GM18511 (cell line): ENCODE data around the gene RNF220.
"Not testable (repeated sequence)": the region's sequence is repeated elsewhere in the genome, so short reads cannot be mapped to it uniquely, and the experiment has no call there.

Experiments used
- ATAC-seq: cut with Tn5 transposase; IDR thresholded peaks from one replicate; pipeline ENCODE4 v1.9.1; 2021; ENCODE audit warnings: mild to moderate bottlenecking, moderate library complexity; ENCODE audit not compliant: unreplicated experiment

RNF220 gene

GRCh38 chr1:44485229-44485933 is 80.3 kb downstream of the RNF220 start:
- ATAC-seq: no peak

DNA sequence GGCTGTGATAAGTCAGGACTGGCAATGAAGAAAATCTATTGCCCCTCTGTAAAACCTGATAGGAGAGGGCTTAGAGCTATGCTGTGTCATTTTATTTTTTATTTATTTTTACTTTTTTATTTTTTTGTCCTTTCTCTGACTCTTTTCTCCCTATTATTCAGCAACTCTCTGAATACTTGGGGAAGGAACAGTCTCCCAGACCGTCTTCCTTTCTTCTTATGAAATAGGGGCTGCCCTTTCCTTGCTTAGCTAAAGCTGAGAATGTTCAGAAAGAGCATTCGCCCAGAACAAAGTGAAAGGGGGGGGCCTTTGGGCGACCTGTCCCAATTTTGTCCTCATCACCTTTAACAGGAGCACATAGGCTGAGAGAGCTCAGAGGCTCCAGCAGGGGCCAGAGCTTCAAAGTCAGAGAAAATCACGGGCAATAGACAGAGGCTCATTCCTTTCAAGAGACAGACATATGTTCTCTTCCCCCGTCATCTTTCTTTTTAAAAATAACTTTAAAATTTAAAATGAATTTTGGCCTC is 80.9 kb downstream of the RNF220 start:
- no peak for ATAC-seq

DNA sequence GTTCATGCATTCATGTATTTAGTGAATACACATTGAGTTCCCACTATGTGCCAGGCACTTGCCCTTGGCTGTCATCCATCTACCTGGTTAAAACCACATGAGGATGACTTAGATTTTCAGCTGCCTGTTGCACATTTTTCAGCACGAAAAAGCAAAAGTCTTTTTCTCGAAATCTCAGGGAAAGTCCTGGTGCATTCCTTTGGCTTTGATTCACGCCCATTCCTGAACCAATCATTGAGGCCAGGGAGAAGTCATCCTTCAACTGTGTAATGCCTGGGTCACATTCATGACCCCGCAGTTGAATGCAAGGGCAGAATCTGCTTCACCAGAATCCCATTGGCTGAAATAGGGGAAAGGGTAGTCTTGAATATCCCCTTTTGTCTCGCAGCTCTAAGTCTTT is 84.4 kb downstream of the RNF220 start:
- ATAC-seq: no peak

DNA sequence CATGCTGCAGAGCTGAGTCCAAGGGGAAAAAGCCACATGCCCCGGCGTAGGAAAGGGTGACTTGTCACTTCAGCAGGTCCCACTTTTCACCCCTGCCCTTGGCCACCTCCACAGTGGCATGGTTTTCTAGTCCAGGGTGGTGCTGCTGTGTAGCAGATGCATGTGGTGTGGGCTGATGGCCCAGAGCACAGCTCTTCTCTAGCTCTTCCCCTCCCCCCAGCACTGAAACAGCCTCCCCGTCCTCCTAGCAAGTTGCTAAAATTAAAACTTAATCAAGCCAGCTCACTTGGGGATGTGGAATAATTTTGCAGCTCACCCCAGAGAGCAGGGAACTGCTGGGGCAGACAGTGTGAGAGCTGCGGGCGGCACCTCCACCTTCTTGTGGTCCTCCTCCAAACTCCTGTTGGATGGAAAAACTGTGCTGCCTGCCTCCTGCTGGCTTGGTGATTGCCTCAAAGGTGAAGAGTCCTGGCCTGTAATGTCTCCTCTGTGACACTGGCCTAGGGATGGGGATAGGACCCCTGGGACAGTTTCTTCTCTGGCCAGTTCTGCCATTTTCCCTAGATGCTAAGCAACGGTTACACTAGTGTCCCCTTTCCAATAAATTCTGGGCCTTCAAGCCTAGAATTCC is 91.6 kb downstream of the RNF220 start:
- no peak for ATAC-seq

- ATAC-seq: no peak
These were observed 92.5 kb downstream of the RNF220 start for GRCh38 chr1:44497422-44498170.

DNA sequence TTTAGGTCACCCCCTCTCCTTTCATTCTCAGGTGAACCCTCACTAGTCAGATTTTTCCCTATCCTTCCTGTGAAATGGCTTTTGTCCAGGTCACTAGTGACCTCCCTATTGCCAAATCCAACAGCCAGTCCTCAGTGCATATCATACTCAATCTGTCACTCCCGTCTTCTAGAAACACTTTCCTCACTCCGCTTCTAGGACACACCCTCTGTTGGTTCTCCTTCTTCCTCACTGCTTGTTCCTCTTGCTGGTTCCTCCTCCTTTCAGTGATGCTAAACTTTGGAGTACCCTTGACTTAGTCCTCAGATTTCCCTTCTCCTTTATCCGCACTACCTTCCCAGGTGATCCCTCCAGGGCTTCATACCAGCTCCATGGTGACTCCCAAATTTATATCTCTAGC is 94.3 kb downstream of the RNF220 start:
- no peak for ATAC-seq

DNA sequence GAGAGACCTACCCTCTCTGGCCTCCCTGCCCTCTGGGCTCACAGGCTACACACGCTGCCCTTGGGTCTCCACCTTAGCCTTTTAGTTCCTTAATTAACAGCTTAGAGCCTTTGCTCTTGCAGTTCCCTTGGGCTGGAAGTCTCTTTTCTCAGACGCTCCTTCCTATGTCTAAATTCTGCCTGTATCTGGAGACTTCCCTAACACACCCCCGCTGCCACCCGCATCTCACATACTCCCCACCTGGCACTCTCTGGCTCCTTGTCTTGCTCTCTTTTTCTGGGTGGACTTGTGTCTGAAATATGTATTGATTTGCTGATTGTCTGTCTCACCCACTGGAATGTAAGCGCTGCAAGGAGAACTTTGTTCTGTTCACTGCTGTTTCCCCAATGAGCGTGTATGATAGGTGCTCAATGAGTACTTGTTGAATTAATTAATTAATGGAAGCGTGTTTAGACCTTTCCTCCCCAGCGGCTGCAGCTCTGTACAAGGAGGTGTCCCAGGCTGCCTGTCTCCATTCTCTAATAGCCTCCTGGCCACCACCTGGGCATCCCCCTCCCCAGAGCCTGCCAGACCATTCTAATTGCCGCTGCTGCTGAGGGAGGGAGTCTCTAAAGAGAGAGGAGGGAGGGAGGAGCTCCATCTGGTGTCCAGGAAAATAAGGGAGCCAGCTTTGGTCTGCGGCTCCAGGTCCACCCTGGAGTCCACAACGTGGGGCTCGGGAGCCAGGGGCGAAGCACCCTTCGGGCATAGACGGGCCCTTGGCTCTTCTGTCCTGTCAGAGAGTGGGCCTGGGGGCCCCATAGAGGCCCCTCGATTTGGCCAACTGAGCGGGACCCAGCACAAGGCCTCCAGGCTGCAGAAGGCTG is 95.4 kb downstream of the RNF220 start:
- ATAC-seq: no peak

DNA sequence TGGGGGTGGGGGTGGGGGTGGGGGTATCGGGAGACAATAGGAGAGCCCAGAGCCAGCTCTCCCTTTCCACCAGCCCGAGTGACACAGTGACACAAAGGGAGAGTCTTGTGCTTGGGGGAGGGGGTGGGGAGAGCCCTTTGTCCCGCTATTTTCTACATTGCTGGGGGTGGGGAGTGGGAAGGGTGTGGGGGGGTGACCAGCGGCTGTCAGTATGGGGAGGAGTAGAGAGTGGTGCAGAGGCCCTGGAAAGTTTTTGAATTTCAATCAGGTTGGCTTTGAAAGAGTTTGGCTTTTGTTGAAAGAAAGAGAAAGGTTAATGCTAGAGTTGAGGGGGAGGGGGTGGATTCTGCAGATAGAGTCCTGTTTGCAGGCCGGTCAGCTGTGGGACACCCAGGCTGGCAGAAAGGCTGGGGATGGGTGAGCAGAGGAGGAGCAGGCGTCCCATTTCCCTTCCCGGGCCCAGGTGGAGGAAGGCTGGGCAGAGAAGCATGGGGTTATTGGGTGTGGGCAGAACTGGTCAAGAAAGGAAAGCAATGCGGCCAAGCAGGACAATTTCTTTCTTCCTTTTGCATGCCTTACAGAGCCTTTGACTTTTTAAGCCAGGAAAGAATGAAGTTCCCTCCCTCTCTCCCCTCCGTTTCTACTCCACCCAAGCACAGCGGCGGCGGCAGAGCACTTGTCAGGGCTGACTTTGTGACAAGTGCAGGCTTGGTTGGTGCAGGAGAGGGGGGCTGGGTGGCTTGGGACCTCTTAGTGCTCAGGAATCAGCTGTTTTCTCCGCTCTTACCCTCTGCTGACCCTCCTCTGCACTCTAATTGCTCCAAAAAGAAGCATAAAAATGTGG is 96.2 kb downstream of the RNF220 start:
- no peak for ATAC-seq

- not testable (repeated sequence) for ATAC-seq
These were observed 97.8 kb downstream of the RNF220 start for GRCh38 chr1:44502823-44503222.

- ATAC-seq: no peak
These were observed 98.6 kb downstream of the RNF220 start for GRCh38 chr1:44503625-44504024.

- no peak for ATAC-seq
These were observed 100.3 kb downstream of the RNF220 start for GRCh38 chr1:44505210-44505993.

DNA sequence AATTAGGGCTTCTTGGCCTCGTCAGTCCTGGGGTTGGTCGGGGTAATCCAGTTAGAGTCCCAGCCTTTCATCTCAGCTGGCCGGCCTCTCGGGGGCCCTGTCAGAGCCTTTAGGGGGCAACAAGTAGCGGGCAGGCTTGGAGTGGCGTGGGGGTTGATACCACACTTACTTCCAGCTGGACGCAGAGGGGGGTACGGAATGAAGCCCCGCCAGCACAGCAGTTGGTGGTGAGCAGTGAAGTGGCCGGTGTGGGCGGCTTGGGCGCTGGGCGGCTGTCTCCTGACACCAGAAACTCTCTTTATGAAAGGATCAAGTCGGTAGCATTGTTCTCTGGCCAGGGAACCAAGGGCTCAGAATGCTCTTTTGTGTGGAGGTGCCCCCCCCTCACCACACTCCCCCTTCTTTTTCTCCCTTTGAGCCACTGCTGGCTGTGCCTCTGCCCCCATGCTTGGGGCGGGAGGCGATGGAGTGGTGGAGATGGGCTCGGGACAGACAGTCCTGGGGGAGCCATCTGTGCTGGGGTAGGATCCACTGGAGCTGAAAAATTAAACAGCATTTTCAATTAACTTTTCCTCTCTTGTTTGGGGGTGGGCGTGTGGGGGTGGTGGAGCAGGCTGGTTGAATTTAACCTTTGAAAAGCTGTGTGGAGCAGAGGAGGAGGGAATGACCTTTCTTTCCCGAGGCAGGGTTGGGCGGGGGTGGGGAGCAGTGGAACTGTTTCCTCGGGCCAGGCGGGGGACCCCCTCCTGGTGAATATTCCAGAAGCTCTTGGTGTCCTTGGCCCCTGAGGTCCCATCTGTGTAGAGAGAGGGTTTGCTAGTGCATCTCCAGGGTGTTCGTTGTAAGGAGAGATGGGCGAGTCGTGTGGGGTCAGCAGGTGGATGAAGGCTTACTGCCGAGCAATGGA is 102.7 kb downstream of the RNF220 start:
- ATAC-seq: no peak

GRCh38 chr1:44508397-44508745 is 103.3 kb downstream of the RNF220 start:
- ATAC-seq: no peak

GRCh38 chr1:44511363-44511762 is 106.3 kb downstream of the RNF220 start:
- no peak for ATAC-seq

GRCh38 chr1:44511769-44512168 is 106.7 kb downstream of the RNF220 start:
- ATAC-seq: no peak

DNA sequence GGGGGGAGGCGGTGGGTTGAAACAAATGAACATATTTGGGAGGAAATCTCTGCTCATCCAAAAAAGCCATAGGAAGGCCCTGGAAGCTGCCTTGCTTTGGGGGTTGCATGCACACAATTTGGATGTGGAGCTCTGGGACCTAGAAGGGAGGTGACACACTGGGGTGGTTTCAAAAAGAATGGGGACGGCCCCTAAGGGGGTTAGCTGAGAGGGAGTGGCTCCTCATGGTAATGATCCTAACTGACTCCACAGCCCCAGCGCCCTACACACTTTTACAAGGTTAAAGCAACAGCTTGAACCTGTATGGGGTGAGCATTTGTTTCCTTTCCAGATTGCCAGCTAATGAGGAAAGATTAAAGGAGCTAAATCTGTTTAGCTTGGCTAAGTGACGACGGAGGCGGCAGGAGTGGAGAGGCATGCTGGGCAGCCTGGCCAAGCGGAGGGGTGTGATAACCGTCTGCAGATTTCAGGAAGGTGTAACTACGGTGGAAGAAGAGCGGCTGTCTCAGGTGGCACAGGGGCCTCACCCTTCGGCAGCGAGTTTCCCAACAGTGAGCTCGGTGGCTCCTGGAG is 107.3 kb downstream of the RNF220 start:
- ATAC-seq: no peak

DNA sequence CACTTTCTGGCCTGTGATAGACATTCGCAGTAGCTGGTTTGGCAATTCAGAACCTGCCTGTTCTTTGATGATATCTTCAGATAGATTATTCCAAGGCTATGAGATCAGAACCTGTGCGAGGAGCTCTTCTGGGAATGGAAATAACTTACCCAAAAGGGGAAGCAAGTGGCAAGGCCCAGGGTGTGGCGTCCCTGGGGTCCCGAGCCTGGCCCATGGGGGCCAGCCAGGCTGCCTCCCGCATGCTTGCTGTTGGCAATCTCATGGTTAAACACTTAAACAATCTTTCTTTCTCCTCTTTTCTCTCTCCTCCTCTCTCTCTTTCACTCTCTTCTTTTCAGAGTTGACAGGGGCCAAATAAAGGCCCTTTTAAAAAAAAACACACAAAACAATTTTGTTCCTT is 108.1 kb downstream of the RNF220 start:
- no peak for ATAC-seq

GRCh38 chr1:44514673-44515072 is 109.6 kb downstream of the RNF220 start:
- ATAC-seq: no peak
